WERI-Rb-1 (cell line): ENCODE measurements around the gene NKAIN4.

ENCODE experiments used
- DNase-seq: peaks from one replicate; pipeline ENCODE4 v3.0.0-alpha.2; 2020
- H3K27ac ChIP-seq: fragments of 250-450 bp; sonication (Bioruptor Pico); 2 replicates; pipeline ENCODE4 v1.5.1; 2020; ENCODE audit warnings: mild to moderate bottlenecking, moderate library complexity
- H3K27me3 ChIP-seq: fragments of 250-450 bp; sonication (Bioruptor Pico); 2 replicates; pipeline ENCODE4 v1.5.1; 2021; ENCODE audit warnings: mild to moderate bottlenecking, low read depth, moderate library complexity; ENCODE audit not compliant: insufficient read depth, severe bottlenecking
- H3K36me3 ChIP-seq: fragments of 250-450 bp; sonication (Bioruptor Pico); 2 replicates; pipeline ENCODE4 v1.5.1; 2020; ENCODE audit warnings: mild to moderate bottlenecking, moderate library complexity
- H3K4me3 ChIP-seq: 2 replicates; pipeline ENCODE4 v1.5.1; 2011; ENCODE audit warnings: low read depth, mild to moderate bottlenecking, control low read depth, low read length
- H3K9me3 ChIP-seq: fragments of 250-450 bp; sonication (Bioruptor Pico); 2 replicates; pipeline ENCODE4 v1.5.1; 2021; ENCODE audit warnings: mild to moderate bottlenecking, moderate library complexity; ENCODE audit not compliant: severe bottlenecking
- TF ChIP-seq, protein P1 (sequence below): IDR thresholded peaks from 2 replicates; pipeline ENCODE4 v1.5.1; 2011; ENCODE audit warnings: low read depth, mild to moderate bottlenecking, control low read depth, inconsistent platforms, low read length

Gene NKAIN4

DNA sequence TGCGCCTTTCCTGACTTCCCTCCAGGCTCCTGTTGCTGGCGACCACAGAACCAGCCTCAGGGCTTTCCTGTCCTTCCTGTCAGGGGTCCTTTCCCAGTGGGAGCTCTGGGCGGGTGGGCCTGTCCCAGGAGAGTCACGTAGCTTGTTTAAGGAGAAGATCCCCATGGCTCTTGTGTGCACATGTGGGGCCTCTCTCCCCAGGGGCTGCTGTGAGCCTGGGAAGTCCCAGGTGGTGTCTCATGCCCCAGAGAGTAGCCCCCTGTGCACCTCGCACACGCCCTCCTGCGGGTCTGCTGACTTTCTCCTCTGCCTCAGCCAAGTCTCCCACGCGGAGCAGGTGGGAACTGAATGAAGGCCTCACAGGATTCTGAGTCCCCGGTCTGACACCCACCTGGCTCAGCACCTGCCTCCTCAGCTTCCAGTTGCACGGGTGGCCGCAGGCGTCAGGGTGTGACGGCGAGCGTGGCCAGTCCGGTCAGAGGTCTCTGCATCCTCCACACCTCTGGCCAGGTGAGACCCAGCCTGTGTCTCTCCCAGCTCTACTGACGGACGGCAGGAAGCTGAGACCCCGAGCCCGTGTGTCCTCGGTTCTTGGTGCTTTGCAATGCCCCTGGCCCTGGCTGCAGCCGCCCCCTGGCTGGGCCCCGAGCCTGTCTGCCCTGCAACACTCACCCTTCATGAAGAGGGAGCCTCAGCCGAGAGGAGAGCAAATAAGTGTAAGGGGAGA, 5.6 kb upstream of the NKAIN4 start:
- Histone ChIP-seq H3K4me3 (no peak overlapping the region), H3K9me3 (no peaks in the 10 kb centered on the region), H3K36me3 (no peaks in the 10 kb centered on the region), H3K27ac (no peak overlapping the region), H3K27me3 (no peaks in the 10 kb centered on the region)
- no peak for DNase-seq
- TF ChIP-seq, protein P1, sequence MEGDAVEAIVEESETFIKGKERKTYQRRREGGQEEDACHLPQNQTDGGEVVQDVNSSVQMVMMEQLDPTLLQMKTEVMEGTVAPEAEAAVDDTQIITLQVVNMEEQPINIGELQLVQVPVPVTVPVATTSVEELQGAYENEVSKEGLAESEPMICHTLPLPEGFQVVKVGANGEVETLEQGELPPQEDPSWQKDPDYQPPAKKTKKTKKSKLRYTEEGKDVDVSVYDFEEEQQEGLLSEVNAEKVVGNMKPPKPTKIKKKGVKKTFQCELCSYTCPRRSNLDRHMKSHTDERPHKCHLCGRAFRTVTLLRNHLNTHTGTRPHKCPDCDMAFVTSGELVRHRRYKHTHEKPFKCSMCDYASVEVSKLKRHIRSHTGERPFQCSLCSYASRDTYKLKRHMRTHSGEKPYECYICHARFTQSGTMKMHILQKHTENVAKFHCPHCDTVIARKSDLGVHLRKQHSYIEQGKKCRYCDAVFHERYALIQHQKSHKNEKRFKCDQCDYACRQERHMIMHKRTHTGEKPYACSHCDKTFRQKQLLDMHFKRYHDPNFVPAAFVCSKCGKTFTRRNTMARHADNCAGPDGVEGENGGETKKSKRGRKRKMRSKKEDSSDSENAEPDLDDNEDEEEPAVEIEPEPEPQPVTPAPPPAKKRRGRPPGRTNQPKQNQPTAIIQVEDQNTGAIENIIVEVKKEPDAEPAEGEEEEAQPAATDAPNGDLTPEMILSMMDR: no peak

DNA sequence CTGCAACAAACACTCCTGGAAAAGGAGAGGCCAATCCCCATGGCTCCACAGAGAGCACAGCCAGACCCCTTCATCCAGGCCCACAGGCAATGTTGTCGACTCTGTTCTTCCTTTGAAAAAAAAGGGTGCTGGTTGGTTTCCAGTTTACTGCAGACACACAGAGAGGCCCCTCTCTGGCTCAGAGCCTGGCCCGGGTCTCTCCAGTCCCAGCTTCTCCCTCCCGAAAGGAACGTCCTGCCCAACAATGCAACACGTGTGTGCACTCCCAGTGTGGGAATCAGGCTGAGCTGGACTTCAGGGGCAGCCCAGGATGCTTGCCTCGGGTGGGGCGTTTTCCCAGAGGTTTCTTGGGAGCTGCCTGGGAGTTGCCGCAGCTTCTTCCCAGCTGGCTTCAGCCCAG, 4.5 kb upstream of the NKAIN4 start:
- no peaks in the 10 kb centered on the region for H3K36me3 ChIP-seq
- no peak for DNase-seq
- H3K27me3 ChIP-seq: no peaks in the 10 kb centered on the region
- no peaks in the 10 kb centered on the region for H3K9me3 ChIP-seq
- no peak overlapping the region for H3K27ac ChIP-seq
- H3K4me3 ChIP-seq: no peak overlapping the region
- TF ChIP-seq, protein P1: no peak

DNA sequence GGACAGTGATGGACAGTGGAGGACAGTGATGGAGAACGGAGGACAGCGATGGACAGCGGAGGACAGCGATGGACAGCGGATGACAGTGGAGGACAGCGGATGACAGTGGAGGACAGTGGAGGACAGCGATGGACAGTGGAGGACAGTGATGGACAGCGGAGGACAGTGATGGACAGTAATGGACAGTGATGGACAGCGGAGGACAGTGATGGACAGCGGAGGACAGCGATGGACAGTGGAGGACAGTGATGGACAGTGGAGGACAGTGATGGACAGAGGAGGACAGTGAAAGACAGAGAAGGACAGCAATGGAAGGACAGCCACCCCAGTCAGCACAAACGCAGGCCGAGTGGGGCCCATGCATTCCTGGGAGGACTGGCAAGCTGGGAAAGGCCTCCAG, 3.4 kb upstream of the NKAIN4 start:
- Histone ChIP-seq H3K27ac (no peak overlapping the region), H3K27me3 (peaks cover 9% of the 10 kb centered on the region), H3K9me3 (no peaks in the 10 kb centered on the region), H3K4me3 (no peak overlapping the region), H3K36me3 (no peaks in the 10 kb centered on the region)
- TF ChIP-seq, protein P1: no peak
- DNase-seq: no peak

DNA sequence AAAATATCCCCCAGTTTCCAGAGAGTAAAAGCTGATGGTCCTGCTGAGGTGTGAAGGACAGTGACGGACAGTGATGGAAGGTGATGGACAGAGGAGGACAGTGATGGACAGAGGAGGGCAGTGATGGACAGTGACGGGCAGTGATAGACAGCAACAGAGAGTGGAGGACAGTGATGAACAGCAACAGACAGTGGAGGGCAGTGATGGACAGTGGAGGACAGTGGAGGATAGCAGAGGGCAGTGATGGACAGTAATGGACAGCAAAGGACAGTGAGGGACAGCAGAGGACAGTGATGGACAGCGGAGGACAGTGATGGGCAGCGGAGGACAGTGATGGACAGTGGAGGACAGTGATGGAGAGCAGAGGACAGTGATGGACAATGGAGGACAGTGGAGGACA, 2.7 kb upstream of the NKAIN4 start:
- peaks cover 10% of the 10 kb centered on the region for H3K27me3 ChIP-seq
- no peak for DNase-seq
- no peaks in the 10 kb centered on the region for H3K9me3 ChIP-seq
- TF ChIP-seq, protein P1: no peak
- H3K27ac ChIP-seq: no peak overlapping the region
- H3K4me3 ChIP-seq: no peak overlapping the region
- no peaks in the 10 kb centered on the region for H3K36me3 ChIP-seq

DNA sequence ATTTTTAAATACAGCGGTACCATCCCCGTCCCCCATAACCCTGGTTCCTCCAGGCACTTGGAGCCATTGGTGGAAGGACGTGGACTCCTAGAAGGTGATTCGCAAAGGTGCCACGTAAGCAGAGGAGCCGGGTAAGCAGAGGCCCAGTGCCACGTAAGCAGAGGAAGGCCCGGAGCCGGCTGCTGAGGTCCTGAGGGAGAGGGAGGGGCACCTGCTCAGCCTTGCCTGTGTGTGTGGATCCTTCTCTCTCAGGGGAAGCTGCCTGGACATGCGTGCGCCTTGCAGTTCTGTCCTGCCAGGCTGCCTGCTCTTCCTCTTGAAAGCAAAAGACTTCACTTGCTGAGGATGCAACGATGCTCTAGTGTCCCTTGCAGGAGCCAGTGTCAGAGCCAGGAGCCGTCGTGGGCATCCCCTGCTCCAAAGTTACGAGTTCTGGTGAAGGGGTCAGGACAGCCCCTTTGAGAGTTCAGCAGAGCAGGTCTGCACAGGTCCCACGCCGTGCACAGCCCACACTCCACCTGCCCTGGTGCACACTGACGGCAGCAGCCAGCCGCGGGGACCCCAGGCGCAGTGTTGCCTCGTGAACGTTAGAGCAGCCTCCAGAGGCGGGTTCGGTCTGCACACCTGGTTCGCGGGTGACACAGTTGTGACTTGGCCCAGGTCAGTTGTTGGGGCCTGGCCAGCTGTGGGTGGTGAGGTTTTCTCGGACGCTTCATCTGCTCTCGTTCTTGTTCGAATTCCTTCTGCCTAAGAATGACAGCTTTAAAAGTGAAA, 1.9 kb upstream of the NKAIN4 start:
- peaks cover 10% of the 10 kb centered on the region for H3K27me3 ChIP-seq
- no peak for DNase-seq
- H3K4me3 ChIP-seq: no peak overlapping the region
- H3K27ac ChIP-seq: no peak overlapping the region
- TF ChIP-seq, protein P1: 0 out of 2 replicates have a peak, but pooled peaks have one; percentile 0
- H3K9me3 ChIP-seq: no peaks in the 10 kb centered on the region
- H3K36me3 ChIP-seq: no peaks in the 10 kb centered on the region
